K562 (cell line): ENCODE data around the gene MYG1. TPM values are rescaled to one million over a fixed set of nuclear protein-coding genes. Genes with fewer than 3 reads are reported as not detected.

Experiments used
- ARID2 ChIP-seq: fragments of 450-650 bp; IDR thresholded peaks from 2 replicates; pipeline ENCODE4 v1.6.1; 2017; ENCODE audit warnings: antibody characterized with exemption, mild to moderate bottlenecking
- CHAMP1 ChIP-seq: fragments of 450-650 bp; IDR thresholded peaks from 2 replicates; pipeline ENCODE4 v1.6.1; 2016; ENCODE audit warnings: mild to moderate bottlenecking
- CHD4 ChIP-seq: fragments of 200-600 bp; sonication (generic); IDR thresholded peaks from 3 replicates; pipeline ENCODE4 v1.6.1; 2012; ENCODE audit warnings: low read depth, mild to moderate bottlenecking, mixed read lengths, low read length, inconsistent platforms; ENCODE audit not compliant: insufficient read depth, insufficient replicate concordance, poor library complexity, severe bottlenecking
- FUS ChIP-seq: fragments of 200-400 bp; formaldehyde crosslinking; optimal IDR thresholded peaks from 2 replicates; pipeline ENCODE3; 2017; ENCODE audit warnings: low read depth, low read length
- IRF2 ChIP-seq: sonication (generic); formaldehyde crosslinking; IDR thresholded peaks from 2 replicates; pipeline ENCODE4 v1.8.1; 2022; ENCODE audit warnings: mild to moderate bottlenecking, missing genetic modification reagents
- MAZ ChIP-seq, 2 experiments: fragments of 450-650 bp in 1 of 2; sonication (generic) in 1 of 2; formaldehyde crosslinking; IDR thresholded peaks in 1 of 2; conservative IDR thresholded peaks in 1 of 2; 2 replicates each; pipeline versions ENCODE4 v1.4.0 to v1.5.0; 2020; ENCODE audit warnings: mild to moderate bottlenecking in 1 of 2, missing genetic modification reagents in 1 of 2
- NONO ChIP-seq, 2 experiments: fragments of 200-400 bp in 1 of 2; fragments of 450-650 bp in 1 of 2; formaldehyde crosslinking in 1 of 2; IDR thresholded peaks; 2 replicates each; pipeline ENCODE4 v1.6.1; 2017; ENCODE audit warnings: low read depth in 2 of 2, mild to moderate bottlenecking in 2 of 2, moderate library complexity in 2 of 2, low read length in 1 of 2
- NRF1 ChIP-seq, 2 experiments: fragments of 450-650 bp; IDR thresholded peaks in 1 of 2; conservative IDR thresholded peaks in 1 of 2; 2 replicates each; pipeline ENCODE4 v1.6.1; 2014; ENCODE audit warnings: mild to moderate bottlenecking in 2 of 2
- RBM25 ChIP-seq: fragments of 200-400 bp; formaldehyde crosslinking; IDR thresholded peaks from 2 replicates; pipeline ENCODE4 v1.6.1; 2018; ENCODE audit warnings: low read length, low read depth, moderate library complexity; ENCODE audit not compliant: severe bottlenecking
- SAP30 ChIP-seq: fragments of 200-600 bp; sonication (generic); IDR thresholded peaks from 2 replicates; pipeline ENCODE4 v1.6.1; 2012; ENCODE audit warnings: borderline replicate concordance, low read depth, mild to moderate bottlenecking, moderate library complexity, low read length, control low read depth, inconsistent platforms; ENCODE audit not compliant: insufficient read depth, poor library complexity, severe bottlenecking
- SMARCB1 ChIP-seq: IDR thresholded peaks from 2 replicates; pipeline ENCODE4 v1.6.1; 2011; ENCODE audit warnings: improper control_type of control experiment, low read depth; ENCODE audit not compliant: insufficient read length
- TAF9B ChIP-seq: fragments of 450-650 bp; IDR thresholded peaks from 2 replicates; pipeline ENCODE4 v1.6.1; 2018; ENCODE audit warnings: mild to moderate bottlenecking; ENCODE audit not compliant: partially characterized antibody
- TOE1 ChIP-seq, 2 experiments: fragments of 450-650 bp in 1 of 2; sonication (generic) in 1 of 2; formaldehyde crosslinking in 1 of 2; IDR thresholded peaks; 2 replicates each; pipeline versions ENCODE4 v1.7.1 to v1.8.0; 2016 to 2022; ENCODE audit warnings: borderline replicate concordance in 2 of 2, mild to moderate bottlenecking in 2 of 2, antibody characterized with exemption in 1 of 2, inconsistent platforms in 1 of 2, low read depth in 1 of 2, missing genetic modification reagents in 1 of 2, moderate library complexity in 1 of 2
- ZFX ChIP-seq: sonication (generic); formaldehyde crosslinking; IDR thresholded peaks from 2 replicates; pipeline ENCODE4 v1.8.0; 2022; ENCODE audit warnings: mild to moderate bottlenecking, missing genetic modification reagents, moderate library complexity
- ZNF143 ChIP-seq: sonication (generic); formaldehyde crosslinking; IDR thresholded peaks from 2 replicates; pipeline ENCODE4 v1.9.0; 2022; ENCODE audit warnings: mild to moderate bottlenecking, missing genetic modification reagents
- ZNF184 ChIP-seq: sonication (generic); formaldehyde crosslinking; IDR thresholded peaks from 2 replicates; pipeline ENCODE4 v1.5.0; 2020; ENCODE audit warnings: missing genetic modification reagents
- ZNF436 ChIP-seq: fragments of 250-450, 450-650 bp; sonication (Bioruptor Pico); formaldehyde crosslinking; IDR thresholded peaks from 2 replicates; pipeline ENCODE4 v1.7.0; 2020; ENCODE audit warnings: mild to moderate bottlenecking
- ZNF511 ChIP-seq: sonication (generic); formaldehyde crosslinking; IDR thresholded peaks from 2 replicates; pipeline ENCODE4 v1.8.0; 2022; ENCODE audit warnings: mild to moderate bottlenecking, missing genetic modification reagents
- polyA plus RNA-seq, 8 experiments: library from polyadenylated mRNA; depleted of rRNA in 4 of 8; stranded (reverse) in 5 of 8; unstranded in 3 of 8; fragments of >200 nt; fragmentation: Nextera tagmentation in 2 of 8; fragmentation: Illumina TruSeq in 1 of 8; extraction: Ambion mirVana in 2 of 8; extraction: Trizol in 1 of 8; gene quantifications; 2 replicates each; pipeline versions ENCODE4 v1.2.1 to v1.2.3, GENCODE V29; 2011 to 2014; ENCODE audit warnings: inconsistent platforms in 1 of 8, missing spikeins in 1 of 8
- total RNA-seq, 7 experiments: library from RNA; depleted of rRNA in 6 of 7; stranded (reverse); fragments of >200 nt in 6 of 7; fragmentation: Illumina TruSeq in 2 of 7; extraction: Trizol in 2 of 7; gene quantifications; 2 replicates each; pipeline versions ENCODE4 v1.2.1 to v1.2.3, GENCODE V29; 2011 to 2021; ENCODE audit warnings: low replicate concordance in 1 of 7
- TF ChIP-seq, protein P1 (sequence below): sonication (generic); formaldehyde crosslinking; IDR thresholded peaks from 2 replicates; pipeline ENCODE4 v1.8.0; 2022; ENCODE audit warnings: missing genetic modification reagents, mild to moderate bottlenecking, borderline replicate concordance
- TF ChIP-seq, protein P2 (sequence below): sonication (generic); formaldehyde crosslinking; IDR thresholded peaks from 2 replicates; pipeline ENCODE4 v1.8.0; 2022; ENCODE audit warnings: mild to moderate bottlenecking, low read depth, missing genetic modification reagents

Gene MYG1
- total and polyA plus RNA-seq, 9 of the 15 experiments (the other 6 are each of a cell fraction or from before 2014, with no cell fraction given), result 0.45 to 5.6 (median 2.1) TPM

GRCh38 chr12:53252349-53252916 lies 47.1 kb upstream of the MYG1 start (continued):
- no peak for TF ChIP-seq FUS
- no peak for TF ChIP-seq RBM25
- peak; percentile 20; the same call in 1 of the 2 replicates for TF ChIP-seq ZFX
- TF ChIP-seq NONO (IDR thresholded peaks at IDR 0.05; ENCODE audit: low read depth in 2 of 2, low read length in 1 of 2), result no peak
- peak in 1 of 2 experiments; percentile 5; a peak in 1 of 4 replicates for TF ChIP-seq MAZ (CRISPR knock-in tag; conservative IDR thresholded peaks at IDR 0.05 in 1 of 2, IDR thresholded peaks at IDR 0.05 in 1 of 2)
- TF ChIP-seq NRF1 (conservative IDR thresholded peaks at IDR 0.05 in 1 of 2, IDR thresholded peaks at IDR 0.05 in 1 of 2), result peak; percentile 49 to 61; a peak in 1 of 4 replicates
- TF ChIP-seq ZNF184 (CRISPR knock-in tag), result no peak
- no peak for TF ChIP-seq CHD4
- no peak for TF ChIP-seq TAF9B
- TF ChIP-seq SAP30, result peak; percentile 5
- TF ChIP-seq, protein P1, sequence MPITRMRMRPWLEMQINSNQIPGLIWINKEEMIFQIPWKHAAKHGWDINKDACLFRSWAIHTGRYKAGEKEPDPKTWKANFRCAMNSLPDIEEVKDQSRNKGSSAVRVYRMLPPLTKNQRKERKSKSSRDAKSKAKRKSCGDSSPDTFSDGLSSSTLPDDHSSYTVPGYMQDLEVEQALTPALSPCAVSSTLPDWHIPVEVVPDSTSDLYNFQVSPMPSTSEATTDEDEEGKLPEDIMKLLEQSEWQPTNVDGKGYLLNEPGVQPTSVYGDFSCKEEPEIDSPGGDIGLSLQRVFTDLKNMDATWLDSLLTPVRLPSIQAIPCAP (CRISPR knock-in tag), result no peak
- TF ChIP-seq IRF2 (CRISPR knock-in tag), result no peak
- TF ChIP-seq ARID2, result no peak
- no peak for TF ChIP-seq CHAMP1
- TF ChIP-seq ZNF511 (CRISPR knock-in tag), result no peak
- TF ChIP-seq ZNF143, result no peak
- TF ChIP-seq, protein P2, sequence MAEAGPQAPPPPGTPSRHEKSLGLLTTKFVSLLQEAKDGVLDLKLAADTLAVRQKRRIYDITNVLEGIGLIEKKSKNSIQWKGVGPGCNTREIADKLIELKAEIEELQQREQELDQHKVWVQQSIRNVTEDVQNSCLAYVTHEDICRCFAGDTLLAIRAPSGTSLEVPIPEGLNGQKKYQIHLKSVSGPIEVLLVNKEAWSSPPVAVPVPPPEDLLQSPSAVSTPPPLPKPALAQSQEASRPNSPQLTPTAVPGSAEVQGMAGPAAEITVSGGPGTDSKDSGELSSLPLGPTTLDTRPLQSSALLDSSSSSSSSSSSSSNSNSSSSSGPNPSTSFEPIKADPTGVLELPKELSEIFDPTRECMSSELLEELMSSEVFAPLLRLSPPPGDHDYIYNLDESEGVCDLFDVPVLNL (CRISPR knock-in tag), result no peak
- TF ChIP-seq ZNF436 (CRISPR knock-in tag), result no peak
- peak; percentile 13; the same call in 1 of the 2 replicates for TF ChIP-seq TOE1 (IDR thresholded peaks at IDR 0.05; ENCODE audit: borderline replicate concordance)
- no peak for TF ChIP-seq TOE1 (CRISPR knock-in tag; IDR thresholded peaks at IDR 0.05; ENCODE audit: borderline replicate concordance, low read depth)
- TF ChIP-seq SMARCB1, result no peak
